ENCODE data around the gene BTBD8.

DNA sequence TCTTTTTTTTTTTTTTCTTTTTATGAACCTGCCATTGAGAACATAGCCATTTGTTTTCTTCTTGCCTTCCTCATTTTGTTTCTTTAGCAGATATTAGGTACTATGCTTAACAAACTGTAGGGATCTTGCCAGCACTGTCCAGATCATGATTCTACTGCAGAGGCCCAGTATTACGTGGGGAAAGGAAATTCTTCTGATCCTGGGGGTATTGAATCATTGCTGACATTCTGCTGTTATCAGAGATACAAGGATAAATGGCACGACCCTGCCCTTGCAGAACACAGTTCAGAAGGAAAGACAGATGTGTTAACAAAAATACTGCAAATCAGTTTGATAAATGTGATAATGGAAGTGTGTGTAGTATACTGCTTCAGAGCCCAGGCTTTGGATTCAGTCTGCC is 56.2 kb downstream of the BTBD8 start:
- TF ChIP-seq, protein P1, sequence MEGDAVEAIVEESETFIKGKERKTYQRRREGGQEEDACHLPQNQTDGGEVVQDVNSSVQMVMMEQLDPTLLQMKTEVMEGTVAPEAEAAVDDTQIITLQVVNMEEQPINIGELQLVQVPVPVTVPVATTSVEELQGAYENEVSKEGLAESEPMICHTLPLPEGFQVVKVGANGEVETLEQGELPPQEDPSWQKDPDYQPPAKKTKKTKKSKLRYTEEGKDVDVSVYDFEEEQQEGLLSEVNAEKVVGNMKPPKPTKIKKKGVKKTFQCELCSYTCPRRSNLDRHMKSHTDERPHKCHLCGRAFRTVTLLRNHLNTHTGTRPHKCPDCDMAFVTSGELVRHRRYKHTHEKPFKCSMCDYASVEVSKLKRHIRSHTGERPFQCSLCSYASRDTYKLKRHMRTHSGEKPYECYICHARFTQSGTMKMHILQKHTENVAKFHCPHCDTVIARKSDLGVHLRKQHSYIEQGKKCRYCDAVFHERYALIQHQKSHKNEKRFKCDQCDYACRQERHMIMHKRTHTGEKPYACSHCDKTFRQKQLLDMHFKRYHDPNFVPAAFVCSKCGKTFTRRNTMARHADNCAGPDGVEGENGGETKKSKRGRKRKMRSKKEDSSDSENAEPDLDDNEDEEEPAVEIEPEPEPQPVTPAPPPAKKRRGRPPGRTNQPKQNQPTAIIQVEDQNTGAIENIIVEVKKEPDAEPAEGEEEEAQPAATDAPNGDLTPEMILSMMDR (IDR thresholded peaks at IDR 0.05), result no peak
- TF ChIP-seq POLR2A (IDR thresholded peaks at IDR 0.05), result no peak
